Activated CD8-positive, alpha-beta memory T cell treated with anti-CD3 and anti-CD28 coated beads for 48 hours (primary cell): Measurements from ENCODE around the gene SLC6A3.
"Not testable (repeated sequence)": the region's sequence is repeated elsewhere in the genome, so short reads cannot be mapped to it uniquely, and the experiment has no call there.

Experiments used
- DNase-seq, 3 experiments: peaks; one replicate each; pipeline ENCODE4 v3.0.0-alpha.2; 2020; ENCODE audit warnings: low read depth in 2 of 3, low spot score in 2 of 3

The SLC6A3 gene

DNA sequence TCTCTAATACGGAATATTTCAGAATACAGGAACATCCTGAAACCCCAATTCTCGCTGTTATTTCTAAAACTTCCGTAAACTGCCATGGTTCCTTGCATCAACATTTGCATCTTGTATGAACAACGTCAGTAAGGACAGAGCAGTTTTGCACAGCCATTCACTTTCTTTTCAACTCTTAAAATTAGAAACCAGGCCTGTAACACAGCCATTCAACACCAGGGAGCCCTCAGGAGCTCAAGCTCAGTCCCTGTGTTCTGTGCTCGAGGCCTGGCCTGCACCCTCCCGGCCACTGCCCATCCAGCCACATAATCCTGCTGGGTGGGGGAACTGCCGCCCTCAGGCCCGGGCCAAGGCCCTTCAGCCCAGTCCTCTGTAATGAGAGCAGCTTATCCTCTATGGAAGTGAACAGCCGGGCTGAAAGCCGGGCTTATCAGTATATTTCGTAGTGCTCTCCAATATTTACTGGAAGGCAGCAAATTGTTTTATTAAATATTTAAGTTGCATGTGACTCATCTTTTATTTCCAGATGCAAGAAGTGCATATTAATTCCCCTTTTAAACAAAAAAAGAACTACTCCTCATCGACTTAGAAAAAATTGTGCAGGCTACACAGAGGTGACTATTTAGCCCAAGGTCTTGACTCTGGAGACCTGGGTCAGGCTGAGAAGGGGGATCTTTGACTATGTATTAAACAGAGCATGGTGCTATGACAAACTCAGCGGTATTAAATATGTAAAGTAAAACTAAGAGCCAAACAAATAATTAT is 33.2 kb upstream of the SLC6A3 start:
- DNase-seq: no peak

DNA sequence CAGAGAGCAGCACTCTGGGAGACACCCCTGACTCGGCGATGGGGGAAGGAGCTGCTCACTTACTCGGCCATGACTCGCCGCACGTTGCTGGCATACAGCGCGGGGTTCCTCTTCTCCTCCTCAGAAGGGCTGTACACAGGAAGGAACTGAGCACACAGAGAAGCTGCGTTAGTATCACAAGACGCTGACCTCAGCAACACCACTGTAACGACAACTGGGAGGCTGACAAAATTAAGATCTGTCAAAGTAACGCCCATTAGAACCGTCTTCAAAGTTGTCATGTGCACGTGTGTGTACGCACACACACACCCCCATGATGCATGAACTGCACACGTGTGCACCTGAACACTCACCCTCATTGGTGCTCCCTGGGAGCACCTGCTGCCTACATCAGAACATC is 32.1 kb upstream of the SLC6A3 start:
- DNase-seq: no peak

GRCh38 chr5:1476967-1477310 is 31.7 kb upstream of the SLC6A3 start:
- DNase-seq: no peak

GRCh38 chr5:1476181-1476966 is 31.1 kb upstream of the SLC6A3 start:
- DNase-seq: no peak

GRCh38 chr5:1475544-1475900 is 30.3 kb upstream of the SLC6A3 start:
- DNase-seq: not testable (repeated sequence)

- DNase-seq: no peak
Measured at GRCh38 chr5:1474866-1475543, 29.8 kb upstream of the SLC6A3 start.

- no peak for DNase-seq
Measured at GRCh38 chr5:1474183-1474839, 29.1 kb upstream of the SLC6A3 start.

- no peak for DNase-seq
Measured at GRCh38 chr5:1473746-1474145, 28.5 kb upstream of the SLC6A3 start.

GRCh38 chr5:1472964-1473628 is 27.9 kb upstream of the SLC6A3 start:
- DNase-seq: no peak

DNA sequence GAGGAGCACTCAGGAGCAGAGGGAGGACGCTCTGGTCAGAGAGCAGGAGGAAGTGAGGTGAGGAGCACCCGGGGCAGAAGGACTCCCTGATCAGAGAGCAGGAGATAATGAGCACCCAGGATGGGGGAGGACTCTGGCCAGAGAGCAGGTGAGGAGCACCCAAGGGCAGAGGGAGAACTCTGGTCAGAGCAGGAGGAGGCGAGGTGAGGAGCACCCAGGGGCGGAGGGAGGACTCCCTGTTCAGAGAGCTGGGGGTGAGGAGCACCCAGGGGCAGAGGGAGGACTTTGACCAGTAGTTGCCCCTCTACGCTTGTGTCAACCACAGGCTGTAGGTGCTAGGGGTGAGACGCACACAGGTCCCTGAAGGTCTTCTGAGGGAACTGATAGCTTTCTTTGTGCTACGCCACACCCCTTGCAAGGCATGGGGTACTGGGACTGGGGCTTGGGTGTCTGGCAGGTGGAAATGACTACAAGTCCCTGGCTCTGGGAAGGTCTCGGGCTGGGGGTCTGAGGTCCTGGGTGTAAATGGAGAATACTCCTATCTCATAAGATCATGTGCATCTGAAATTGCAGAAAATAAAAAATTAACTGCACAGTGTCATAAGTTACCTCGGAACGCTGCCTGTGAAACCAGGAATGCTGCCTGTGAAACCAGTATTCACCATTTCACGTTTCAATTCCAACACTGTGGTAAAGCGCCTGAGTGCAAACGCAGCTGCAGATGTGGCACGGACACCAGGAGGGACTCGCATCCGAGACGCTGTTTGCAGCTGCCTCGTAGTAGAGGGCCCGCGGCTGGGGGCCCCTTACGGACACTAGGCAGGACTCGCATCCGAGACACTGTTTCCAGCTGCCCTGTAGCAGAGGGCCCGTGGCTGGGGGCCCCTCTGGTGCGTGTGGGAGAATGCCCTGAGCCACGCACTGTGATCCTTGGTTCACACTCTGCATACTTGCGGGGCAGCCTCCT is 27.0 kb upstream of the SLC6A3 start:
- DNase-seq: no peak

GRCh38 chr5:1471240-1471853 is 26.1 kb upstream of the SLC6A3 start:
- DNase-seq: no peak

DNA sequence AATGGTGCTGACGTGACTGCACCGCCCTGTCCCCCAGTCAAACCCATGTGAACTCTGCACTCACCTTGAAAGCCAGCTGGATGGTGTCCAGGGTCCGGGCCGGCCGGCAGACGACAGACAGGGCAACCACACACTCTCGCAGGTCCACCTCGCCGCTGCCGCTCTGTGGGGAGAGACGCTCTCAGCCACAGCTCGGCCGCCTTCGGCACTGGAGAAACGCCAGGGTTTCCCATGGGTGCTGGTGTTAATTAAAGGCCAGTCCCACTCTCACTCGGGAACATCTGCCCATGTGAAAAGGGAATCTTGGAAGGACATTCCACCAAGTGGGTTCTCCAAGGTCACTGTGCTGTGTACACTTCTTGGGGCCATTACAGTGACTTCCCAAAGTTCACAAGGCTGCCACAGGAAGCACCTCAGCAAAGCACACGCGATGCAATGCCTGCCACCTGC is 25.5 kb upstream of the SLC6A3 start:
- no peak for DNase-seq

DNA sequence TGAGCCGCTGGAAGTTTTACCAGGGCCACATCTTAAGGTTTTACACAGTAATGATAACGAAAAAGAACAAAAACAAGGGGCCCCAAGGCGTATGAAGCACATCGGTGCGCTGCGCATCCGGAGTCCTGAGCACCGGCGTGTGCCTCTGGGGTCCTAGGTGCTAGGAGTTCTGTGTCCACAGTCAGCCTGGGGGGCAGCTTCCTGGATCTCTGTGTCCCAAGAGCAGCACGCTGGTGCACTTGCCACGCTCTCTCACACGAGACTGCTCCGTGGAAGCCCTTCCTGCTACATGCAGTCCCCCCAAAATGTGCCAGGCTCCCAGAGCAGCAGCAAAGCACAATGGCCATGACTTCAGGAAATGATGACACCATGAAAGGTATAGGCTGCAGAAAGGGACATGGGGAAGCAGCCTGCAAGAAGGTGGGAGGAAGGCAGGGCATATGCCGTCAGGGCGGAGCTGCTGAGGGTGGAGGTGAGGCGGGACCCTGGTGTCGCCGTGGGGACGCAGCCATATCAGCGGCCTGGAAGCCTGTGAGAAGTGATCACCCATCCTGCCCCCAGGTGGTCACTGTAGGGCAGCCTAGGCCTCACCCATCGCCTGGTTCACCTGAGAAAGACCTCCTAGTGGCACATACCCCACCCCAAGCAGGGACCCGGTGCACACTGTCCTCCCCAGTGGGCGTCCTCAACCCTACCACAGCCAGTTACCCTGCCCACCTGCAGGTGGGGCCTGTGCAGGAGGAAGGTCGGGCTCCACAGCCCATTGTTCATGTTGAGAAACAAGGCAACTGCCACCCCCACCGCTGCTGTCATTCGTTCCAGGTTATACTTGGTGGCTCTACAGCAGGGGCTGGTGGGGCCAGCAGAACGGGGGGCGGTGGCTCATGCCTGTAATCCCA is 23.6 kb upstream of the SLC6A3 start:
- DNase-seq: no peak

DNA sequence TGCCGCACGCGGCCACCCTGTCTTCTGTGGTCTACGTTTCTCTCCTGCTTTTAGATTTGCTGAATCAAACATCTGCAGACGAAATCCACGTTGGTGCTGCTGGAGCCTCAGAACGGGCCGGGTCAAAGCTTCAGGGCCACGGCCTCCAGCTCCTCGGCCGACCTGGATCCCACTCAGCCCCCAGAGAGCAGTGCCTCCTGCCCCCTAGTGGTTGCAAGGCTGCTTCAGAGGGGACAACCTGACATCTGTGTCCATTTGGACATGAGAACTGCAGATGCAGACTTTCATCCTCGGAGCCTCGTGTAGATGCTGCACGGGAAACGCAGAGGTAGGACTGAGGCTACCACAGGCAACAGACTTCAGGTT is 23.0 kb upstream of the SLC6A3 start:
- no peak for DNase-seq

DNA sequence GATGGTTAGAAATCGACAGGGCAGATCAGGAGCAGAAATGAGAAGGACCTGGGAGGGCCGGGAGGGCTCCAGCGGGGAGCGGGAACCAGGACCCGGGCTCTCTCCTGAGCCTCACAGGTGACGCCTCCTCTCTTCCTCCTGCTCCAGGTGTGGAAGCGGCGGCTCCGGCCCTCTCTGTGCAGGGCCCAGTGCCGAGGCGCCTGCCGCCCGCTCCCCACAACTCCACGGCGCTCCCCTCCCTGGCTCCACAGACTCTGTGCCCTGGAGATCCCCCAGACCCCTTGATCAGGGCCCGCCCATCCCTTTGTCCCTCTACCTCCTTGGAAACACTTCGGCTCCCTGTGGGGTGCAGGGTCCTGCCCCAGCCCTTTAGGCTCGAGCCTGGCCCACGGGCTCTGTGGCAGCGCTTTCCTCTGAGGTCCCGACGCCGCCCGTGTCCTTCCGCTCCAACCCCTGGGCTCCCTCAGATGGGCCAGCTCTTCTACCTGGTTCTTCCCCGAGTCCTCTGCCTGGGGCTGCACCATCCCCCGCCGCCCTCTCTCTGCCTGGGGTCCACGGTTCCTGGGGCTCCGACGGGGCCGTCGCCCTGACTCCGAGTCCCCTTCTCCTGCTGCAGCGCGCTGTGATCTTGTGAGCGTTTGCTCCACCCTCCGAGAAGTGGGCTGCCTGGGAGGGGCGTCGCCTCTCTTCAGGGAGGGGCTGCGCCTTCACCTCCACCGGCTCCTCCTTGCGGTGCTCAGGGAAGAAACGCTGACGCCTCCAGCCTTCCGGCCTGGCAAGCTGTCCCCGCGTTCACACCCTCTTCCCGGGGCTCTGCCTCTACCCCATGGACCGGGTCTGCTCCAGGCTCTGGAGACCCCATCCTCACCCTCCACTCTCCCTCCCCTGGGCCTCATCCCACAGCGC is 22.4 kb upstream of the SLC6A3 start:
- DNase-seq: no peak

DNA sequence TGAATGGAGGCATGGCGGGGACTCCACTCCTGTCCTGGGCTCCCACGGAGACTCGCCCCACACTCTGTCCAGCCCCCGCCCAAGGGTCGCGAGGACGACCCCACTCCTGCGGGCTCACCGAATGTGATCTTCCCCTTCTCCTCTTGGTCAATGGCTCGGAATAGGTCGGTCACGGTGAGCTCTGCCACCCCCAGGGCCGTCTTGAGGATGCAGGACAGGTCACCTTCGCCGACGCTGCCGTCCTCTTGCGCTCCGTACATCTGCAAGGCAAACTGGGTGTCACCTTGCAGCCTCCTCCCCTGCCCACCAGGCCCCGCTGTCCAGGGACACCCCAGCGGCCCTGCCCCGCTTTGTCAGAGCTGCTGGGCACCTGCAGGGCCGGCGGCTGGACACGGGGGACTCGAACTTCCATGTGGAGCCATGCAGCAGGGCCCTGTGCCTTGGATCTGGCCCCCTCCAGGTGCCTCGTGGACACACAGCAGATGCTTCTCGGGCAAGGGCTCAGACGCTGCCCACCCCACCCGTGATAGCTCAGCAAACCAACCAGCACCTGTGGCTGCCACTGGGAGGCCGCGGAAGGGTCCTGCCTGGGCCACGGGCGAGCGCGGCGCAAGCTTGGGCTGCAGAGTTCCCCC is 21.5 kb upstream of the SLC6A3 start:
- DNase-seq: no peak

DNA sequence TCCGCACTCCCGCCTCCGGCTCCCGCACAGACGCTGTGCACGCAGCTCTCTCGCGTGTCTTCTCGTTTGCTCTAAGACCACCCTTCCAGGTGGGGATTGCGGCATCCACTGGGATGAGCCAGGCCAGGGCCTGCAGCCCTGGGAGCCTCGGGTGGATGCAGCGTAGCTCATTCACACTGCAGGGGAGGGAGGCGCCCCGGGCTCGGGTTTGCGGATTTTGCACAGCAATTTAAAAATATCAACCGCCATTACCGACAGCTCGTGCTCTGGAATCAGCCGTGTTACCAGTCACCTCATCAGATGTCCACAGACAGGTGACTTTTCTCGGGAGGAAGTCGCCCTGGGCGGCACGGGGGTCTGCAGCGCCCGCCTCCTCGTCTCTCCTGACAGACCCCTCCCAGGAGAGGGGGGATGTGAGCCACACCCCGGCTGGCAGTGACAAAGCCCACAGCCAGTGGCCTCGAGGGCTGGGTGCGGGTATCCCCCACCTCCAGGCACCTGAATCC is 20.8 kb upstream of the SLC6A3 start:
- no peak for DNase-seq
